HuH-7 (cell line): Measurements from ENCODE around the gene FNDC1.

Experiments
- DNase-seq: peaks from one replicate; pipeline ENCODE4 v3.0.0; 2011; ENCODE audit warnings: low spot score

Gene FNDC1

GRCh38 chr6:159161839-159162238 is 7.4 kb upstream of the FNDC1 start:
- no peak for DNase-seq

GRCh38 chr6:159163901-159164370 is 5.3 kb upstream of the FNDC1 start:
- no peak for DNase-seq

DNA sequence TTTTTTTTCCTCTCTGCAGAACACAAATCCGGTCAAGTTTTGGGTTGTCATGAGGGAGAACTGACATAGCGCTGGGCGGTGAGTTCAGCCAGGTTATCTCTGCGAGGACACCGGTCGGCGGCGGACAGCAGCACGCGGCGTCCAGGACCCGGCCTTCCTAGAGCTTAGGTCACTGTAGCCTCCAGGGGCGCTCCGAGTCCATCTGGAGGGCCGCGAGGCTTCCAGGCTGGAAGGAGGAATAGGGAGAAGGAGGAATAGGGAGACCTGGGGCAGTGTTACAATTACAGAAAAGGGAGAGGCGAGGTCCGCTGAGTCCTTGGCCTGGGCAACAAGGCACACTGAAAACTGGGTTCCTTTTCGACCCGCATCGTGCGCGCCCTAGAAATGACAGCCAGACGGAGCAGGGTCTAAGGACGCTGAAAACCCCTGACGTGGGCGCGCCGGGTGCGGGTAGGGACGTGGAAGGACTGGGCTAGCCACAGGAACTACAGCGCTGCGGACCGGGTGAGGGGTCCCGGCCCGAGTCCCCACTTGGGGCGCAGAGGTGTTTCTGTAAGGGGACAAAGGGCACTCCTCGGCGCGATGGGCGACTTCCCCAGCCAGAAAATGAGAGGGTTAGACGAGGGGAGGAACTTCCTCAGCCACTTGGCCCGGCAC is 536 bp upstream of the FNDC1 start:
- DNase-seq, result peak; percentile 72

GRCh38 chr6:159169557-159170332 is 545 bp downstream of the FNDC1 start:
- no peak for DNase-seq

GRCh38 chr6:159170333-159170672 is 1.1 kb downstream of the FNDC1 start:
- DNase-seq, result no peak

DNA sequence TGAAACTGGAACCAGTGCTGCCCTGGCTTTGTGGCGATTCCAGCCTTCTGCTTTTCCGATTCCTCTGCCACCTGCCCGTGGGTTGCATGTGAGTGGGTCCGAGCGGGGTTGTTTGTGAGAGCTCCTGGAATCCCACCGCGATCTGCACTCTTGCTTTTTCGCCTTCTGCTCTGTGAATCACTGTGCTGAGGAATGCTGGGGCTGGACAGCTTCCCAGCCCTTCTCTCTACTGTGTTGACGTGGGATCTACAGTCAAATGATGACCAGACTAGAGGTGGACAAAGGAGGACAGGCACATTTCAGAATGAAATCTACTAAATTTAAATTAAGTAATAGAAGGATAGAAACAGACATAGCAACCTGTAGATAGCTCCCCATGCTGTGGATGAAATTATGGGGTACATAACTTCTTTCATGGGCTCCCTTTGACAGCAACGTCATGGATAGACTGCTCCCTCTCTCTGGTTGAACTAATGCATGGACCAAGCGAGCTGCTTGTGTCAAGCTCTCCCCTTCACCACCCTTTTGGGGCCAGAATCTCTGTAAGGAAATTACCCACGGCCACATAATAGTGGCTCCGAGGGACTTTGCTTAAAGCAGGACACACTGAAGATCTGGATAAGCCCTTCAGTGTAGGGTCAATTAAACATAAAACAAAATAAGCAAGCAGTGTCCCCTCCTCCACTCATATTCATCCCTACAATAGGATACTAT is 2.0 kb downstream of the FNDC1 start:
- no peak for DNase-seq

DNA sequence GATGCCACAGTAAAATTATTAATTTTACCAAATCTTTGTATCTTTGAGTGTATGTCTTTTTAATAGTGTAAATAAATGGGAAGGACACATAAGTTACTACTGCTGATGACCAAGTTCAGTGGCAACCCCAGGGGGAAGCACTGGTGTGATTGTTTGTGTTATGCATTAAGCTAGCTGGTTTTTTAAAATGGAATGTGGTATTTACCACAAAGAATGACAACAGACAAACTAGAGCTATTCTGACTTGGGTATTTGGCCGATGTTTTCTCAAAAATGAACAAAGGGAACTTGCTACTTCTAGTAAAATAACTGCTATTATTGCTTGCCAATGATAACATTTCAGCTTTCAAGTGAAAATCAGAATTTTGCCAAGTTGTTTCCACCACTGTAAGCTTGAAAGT is 2.9 kb downstream of the FNDC1 start:
- no peak for DNase-seq

- DNase-seq, result peak; percentile 84
Observed at GRCh38 chr6:159174263-159174969, 5.2 kb downstream of the FNDC1 start.

DNA sequence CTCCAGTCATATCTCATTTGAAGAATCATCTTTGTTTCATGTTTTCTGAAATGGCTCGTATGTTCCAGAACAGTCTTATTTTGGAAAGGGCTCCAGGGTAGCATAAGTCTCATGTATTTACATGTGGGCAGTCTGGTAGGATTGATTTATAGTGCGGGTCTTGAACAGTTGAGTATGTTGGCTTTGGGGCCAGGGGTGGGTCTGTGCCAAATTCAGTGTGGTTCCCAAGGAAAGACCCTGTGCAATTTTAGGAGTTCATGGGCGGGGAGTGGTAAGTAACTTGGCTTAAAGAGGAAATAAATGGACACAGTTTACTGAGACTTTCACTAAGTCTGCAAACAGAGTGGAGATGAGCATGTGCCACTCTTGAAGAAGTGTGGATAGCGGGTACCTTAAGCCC is 7.7 kb downstream of the FNDC1 start:
- no peak for DNase-seq

DNA sequence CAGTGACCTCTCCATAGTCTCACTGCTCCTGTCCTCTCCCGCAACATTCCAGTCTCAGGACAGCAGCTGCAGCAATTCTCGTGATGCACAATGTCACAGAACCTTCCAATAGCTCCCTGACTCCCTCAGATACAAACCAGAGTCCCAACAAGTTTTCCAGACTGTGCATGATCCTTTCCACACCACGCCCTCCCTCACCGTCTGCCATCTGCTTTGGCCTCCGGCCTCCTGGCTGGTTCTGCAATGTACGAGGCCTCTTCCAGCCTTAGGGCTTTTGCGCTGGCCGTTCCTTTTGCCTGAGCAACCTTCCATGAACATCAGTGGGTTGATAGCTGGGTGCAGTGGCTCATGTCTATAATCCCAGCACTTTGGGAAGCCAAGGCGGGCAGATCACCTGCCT is 9.6 kb downstream of the FNDC1 start:
- DNase-seq, result no peak

- no peak for DNase-seq
Observed at GRCh38 chr6:159180001-159180400, 10.8 kb downstream of the FNDC1 start.

DNA sequence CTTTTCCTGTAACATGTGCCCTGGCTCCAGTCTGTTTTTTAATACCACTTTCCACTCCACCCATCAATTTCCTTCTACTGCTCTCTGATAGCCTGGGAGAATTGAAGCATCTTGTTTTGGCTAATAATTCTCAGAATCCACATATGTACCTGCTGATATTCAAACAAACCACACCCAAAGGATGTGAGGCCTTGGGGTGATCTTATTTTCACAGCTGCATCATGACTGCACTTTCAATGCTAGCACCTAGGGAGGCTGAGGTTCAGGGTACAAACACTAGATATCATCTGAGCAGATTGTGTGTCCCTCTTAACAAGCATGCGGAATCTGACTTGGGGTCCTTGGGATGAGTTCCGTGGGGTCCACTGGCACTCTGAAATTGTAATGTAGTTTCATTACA is 12.7 kb downstream of the FNDC1 start:
- DNase-seq, result no peak

DNA sequence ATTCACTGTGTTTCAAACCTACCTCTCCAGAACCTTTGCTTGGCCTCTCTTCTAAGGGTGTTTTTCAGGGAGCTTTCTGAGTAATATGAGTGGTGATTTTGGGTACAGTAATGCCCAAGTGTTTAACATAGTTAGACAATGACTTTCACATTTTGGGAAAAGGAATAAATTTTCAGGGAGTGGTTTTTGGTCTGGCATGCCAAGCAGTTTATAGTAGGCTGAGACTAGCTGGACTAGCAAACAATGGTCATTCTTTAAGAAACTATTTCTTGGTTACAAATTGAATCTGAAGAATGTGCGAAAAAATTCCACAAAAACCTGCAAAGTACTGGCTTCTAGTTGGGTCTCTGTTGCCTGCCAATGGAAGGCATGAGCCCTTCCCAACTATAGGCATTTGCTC is 15.4 kb downstream of the FNDC1 start:
- DNase-seq, result no peak

GRCh38 chr6:159190460-159190859 is 21.3 kb downstream of the FNDC1 start:
- DNase-seq, result no peak

GRCh38 chr6:159193923-159194322 is 24.7 kb downstream of the FNDC1 start:
- no peak for DNase-seq

- no peak for DNase-seq
Observed at GRCh38 chr6:159194421-159194820, 25.2 kb downstream of the FNDC1 start.

DNA sequence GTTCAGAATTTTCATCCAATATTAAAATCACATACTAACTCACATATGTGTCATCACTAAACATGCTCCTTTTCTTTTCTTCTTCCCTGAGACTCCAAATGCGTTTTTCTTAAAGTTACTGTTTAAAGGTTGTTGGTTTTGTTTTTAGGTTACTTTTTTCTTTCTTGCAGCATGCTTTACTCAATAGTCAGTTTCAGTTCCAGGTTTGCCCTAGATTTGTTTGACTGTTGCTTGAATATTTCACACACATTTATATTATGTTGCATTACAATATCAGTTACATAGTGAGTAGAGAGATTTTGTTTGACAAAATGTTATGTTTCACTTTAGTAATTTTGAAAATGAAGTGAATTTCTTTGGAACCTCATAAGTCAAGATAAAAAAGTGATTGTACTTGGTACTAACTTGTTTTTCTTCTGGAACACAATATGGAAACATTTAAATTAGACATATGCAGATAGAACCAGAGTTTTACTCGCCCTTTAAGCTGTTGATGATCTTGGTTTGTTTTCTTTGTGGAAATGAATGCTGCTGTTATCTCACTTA is 27.3 kb downstream of the FNDC1 start:
- DNase-seq, result no peak

- no peak for DNase-seq
Observed at GRCh38 chr6:159197251-159197650, 28.1 kb downstream of the FNDC1 start.

- no peak for DNase-seq
Observed at GRCh38 chr6:159201336-159201735, 32.1 kb downstream of the FNDC1 start.

DNA sequence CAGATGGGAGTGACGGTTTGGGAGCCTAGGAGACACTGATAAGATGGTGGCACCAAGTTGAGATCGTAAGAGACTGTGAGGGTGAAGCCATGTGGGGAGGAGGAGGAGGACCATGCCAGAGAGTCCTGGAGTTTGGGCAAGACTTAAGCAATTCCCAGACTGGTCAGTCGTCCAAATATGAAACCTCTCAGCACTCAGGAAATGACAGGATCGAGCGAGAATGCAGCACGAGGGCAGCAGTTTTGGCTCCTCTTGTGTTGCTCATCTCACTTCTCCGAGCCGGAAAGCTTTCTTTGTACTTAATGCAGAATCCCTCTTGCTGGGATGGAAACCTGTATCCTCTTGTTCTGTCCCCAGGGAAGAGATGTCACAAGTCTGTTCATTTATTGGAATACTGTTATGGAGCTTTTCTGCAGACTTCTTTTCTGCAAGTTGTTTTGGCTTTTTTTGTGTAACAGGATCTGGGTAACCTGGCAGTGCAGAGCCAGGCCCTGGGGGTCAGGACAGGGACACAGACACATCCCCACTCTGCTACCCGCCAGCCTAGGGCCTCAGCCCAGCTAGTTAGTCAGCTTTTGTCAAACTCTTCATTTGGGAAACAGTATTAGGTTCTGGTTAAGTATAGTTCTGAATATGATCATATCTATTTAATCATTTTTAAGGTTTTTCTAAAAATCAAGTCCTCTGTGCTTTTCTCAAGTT is 34.3 kb downstream of the FNDC1 start:
- DNase-seq, result no peak

GRCh38 chr6:159204605-159205004 is 35.4 kb downstream of the FNDC1 start:
- no peak for DNase-seq

GRCh38 chr6:159212028-159212427 is 42.8 kb downstream of the FNDC1 start:
- DNase-seq, result no peak
